Breast epithelium (tissue), 3 donors: Measurements from ENCODE around the gene CPSF3.

ENCODE experiments used
- POLR2A ChIP-seq: fragments of 450-650 bp; IDR thresholded peaks from one replicate; pipeline ENCODE4 v1.6.1; 2016; ENCODE audit warnings: antibody characterized with exemption, mild to moderate bottlenecking, moderate library complexity
- POLR2AphosphoS5 ChIP-seq, 3 donors: sonication (generic); formaldehyde crosslinking; IDR thresholded peaks; one replicate each; pipeline ENCODE4 v1.6.1; 2017; ENCODE audit warnings: antibody characterized with exemption in 3 of 3

GRCh38 chr2:9401646-9402371 lies 21.6 kb upstream of the CPSF3 start:
- TF ChIP-seq POLR2A = no peak
- no peak for TF ChIP-seq POLR2AphosphoS5 (IDR thresholded peaks at IDR 0.05)
